GM12891 (cell line): ENCODE results near the gene ANAPC2.

Experiments
- PAX5 ChIP-seq: IDR thresholded peaks from 2 replicates; pipeline ENCODE4 v1.6.1; 2011; ENCODE audit warnings: low read length, moderate library complexity, mild to moderate bottlenecking; ENCODE audit not compliant: insufficient read depth, severe bottlenecking
- POLR2A ChIP-seq: IDR thresholded peaks from 2 replicates; pipeline ENCODE4 v1.6.1; 2011; ENCODE audit warnings: low read depth, low read length, control low read depth
- POLR2AphosphoS5 ChIP-seq: IDR thresholded peaks from 2 replicates; pipeline ENCODE4 v1.6.1; 2011; ENCODE audit warnings: low read depth, low read length, control low read depth
- TAF1 ChIP-seq: IDR thresholded peaks from 2 replicates; pipeline ENCODE4 v1.6.1; 2011; ENCODE audit warnings: low read depth, low read length, control low read depth

- no peak for TF ChIP-seq POLR2AphosphoS5
- TF ChIP-seq POLR2A, result no peak
- no peak for TF ChIP-seq PAX5
- no peak for TF ChIP-seq TAF1
Observed at GRCh38 chr9:137218754-137219271, 30.5 kb upstream of the ANAPC2 start.
